Left ventricle myocardium superior (tissue), 1 donor: ENCODE measurements around the gene CCN5. TPM values are rescaled to one million over a fixed set of nuclear protein-coding genes. Genes with fewer than 3 reads are reported as not detected.
"Not testable (repeated sequence)": the region's sequence is repeated elsewhere in the genome, so short reads cannot be mapped to it uniquely, and the experiment has no call there.

Source experiments
- ATAC-seq: fragments of 200-7000 bp; cut with Tn5 transposase; one replicate; pipeline ENCODE4 v1.9.1; 2020; ENCODE audit warnings: mild to moderate bottlenecking, moderate library complexity
- DNase-seq: peaks from one replicate; pipeline ENCODE4 v3.0.0-alpha.2; 2020
- intact Hi-C: fragments of 100-400 bp; cut with micrococcal nuclease; formaldehyde crosslinking; loops from one replicate; pipeline ENCODE4 v1.11.0; 2022
- long read RNA-seq: library from polyadenylated mRNA; unstranded; transcript quantifications from one replicate; pipeline ENCODE4 v2.0.0, GENCODE V29; 2021
- total RNA-seq: library from RNA; stranded (reverse); fragmentation: NEBNext Ultra II Directional; extraction: Animal tissue kit (Norgen Biotek cat#: 25700); gene quantifications from one replicate; pipeline ENCODE4 v1.2.1, GENCODE V29; 2021
- donor health status: DM: no; HTN: yes; CAD: no; lungs with severe emphysema.

CCN5 gene
- total RNA-seq = 19.5 TPM
- long read RNA-seq, transcript WISP2-201 (4 exons, 1,403 nt) = minor isoform, 6 of 49 reads
- long read RNA-seq, transcript WISP2-203 (5 exons, 1,600 nt) = major isoform, 22 of 49 reads
- long read RNA-seq, partial matches to known transcripts = 2 of 49 reads
- long read RNA-seq, other reads (novel, unspliced or antisense) = 15 of 49 reads

- ATAC-seq (peak; percentile 84), DNase-seq (peak; percentile 95)
- intact Hi-C loops = no loop called here
Measured at GRCh38 chr20:44714701-44715498, at the start of gene CCN5. TSS of gene CCN5 (plus strand) at chr20:44715369. CDS start at chr20:44715391, 22 bp downstream.

- intact Hi-C loops = no loop called here
- no peak for ATAC-seq
- DNase-seq = no peak
Measured at GRCh38 chr20:44666066-44666465, 49.1 kb upstream of the CCN5 start.

GRCh38 chr20:44670851-44671250 lies 44.3 kb upstream of the CCN5 start:
- intact Hi-C loops, DNase-seq, ATAC-seq: not testable (repeated sequence)

GRCh38 chr20:44671541-44671940 lies 43.6 kb upstream of the CCN5 start:
- intact Hi-C loops, ATAC-seq, DNase-seq: not testable (repeated sequence)

- intact Hi-C loops, ATAC-seq, DNase-seq: not testable (repeated sequence)
Measured at GRCh38 chr20:44672318-44672902, 42.8 kb upstream of the CCN5 start.

GRCh38 chr20:44678242-44678641 lies 36.9 kb upstream of the CCN5 start:
- ATAC-seq (no peak), DNase-seq (no peak)
- intact Hi-C loops = no loop called here

GRCh38 chr20:44678990-44679611 lies 36.1 kb upstream of the CCN5 start:
- no peak for DNase-seq
- intact Hi-C loops = no loop called here

GRCh38 chr20:44681796-44682566 lies 33.2 kb upstream of the CCN5 start:
- ATAC-seq (no peak), DNase-seq (no peak)
- intact Hi-C loops = no loop called here

More at GRCh38 chr20:44678990-44679611, 36.1 kb upstream of the CCN5 start:
- ATAC-seq = no peak

- intact Hi-C loops = loop anchor here (2.0 kb wide), 1 partner anchor 49 kb away; no protein-coding TSS in a partner anchor
- DNase-seq (peak; percentile 53), ATAC-seq (peak; percentile 74)
Measured at GRCh38 chr20:44683263-44684046, 31.7 kb upstream of the CCN5 start.

GRCh38 chr20:44684047-44684967 lies 30.9 kb upstream of the CCN5 start:
- intact Hi-C loops = loop anchor here (2.0 kb wide), 1 partner anchor 48 kb away; no protein-coding TSS in a partner anchor
- peak; percentile 30 for ATAC-seq
- no peak for DNase-seq

- intact Hi-C loops = no loop called here
- DNase-seq (no peak), ATAC-seq (no peak)
Measured at GRCh38 chr20:44686934-44687333, 28.2 kb upstream of the CCN5 start.

- intact Hi-C loops = no loop called here
Measured at GRCh38 chr20:44688053-44688625, 27.0 kb upstream of the CCN5 start.

GRCh38 chr20:44689809-44690208 lies 25.4 kb upstream of the CCN5 start:
- no peak for DNase-seq

More at GRCh38 chr20:44688053-44688625, 27.0 kb upstream of the CCN5 start:
- DNase-seq = no peak
- ATAC-seq = no peak

GRCh38 chr20:44690781-44691423 lies 24.3 kb upstream of the CCN5 start:
- intact Hi-C loops = no loop called here
- DNase-seq (peak; percentile 34), ATAC-seq (peak; percentile 65)

More at GRCh38 chr20:44689809-44690208, 25.4 kb upstream of the CCN5 start:
- no peak for ATAC-seq
- intact Hi-C loops = no loop called here

- ATAC-seq = peak; percentile 87
- DNase-seq = peak; percentile 86
- intact Hi-C loops = no loop called here
Measured at GRCh38 chr20:44691424-44692423, 23.4 kb upstream of the CCN5 start.
